HepG2 (cell line): ENCODE measurements around the gene TTLL10. TPM values are rescaled to one million over a fixed set of nuclear protein-coding genes. Genes with fewer than 3 reads are reported as not detected.

Source experiments
- AGO2 ChIP-seq: fragments of 200-400 bp; formaldehyde crosslinking; optimal IDR thresholded peaks from 2 replicates; pipeline ENCODE3; 2017; ENCODE audit warnings: mild to moderate bottlenecking, low read depth, low read length, moderate library complexity
- AKAP8 ChIP-seq: sonication (generic); formaldehyde crosslinking; IDR thresholded peaks from 2 replicates; pipeline ENCODE4 v1.5.1; 2020; ENCODE audit warnings: mild to moderate bottlenecking, missing genetic modification reagents
- CBFB ChIP-seq: sonication (generic); formaldehyde crosslinking; IDR thresholded peaks from 2 replicates; pipeline ENCODE4 v1.4.0; 2020; ENCODE audit warnings: missing genetic modification reagents
- EED ChIP-seq: sonication (generic); formaldehyde crosslinking; IDR thresholded peaks from 2 replicates; pipeline ENCODE4 v1.5.0; 2020; ENCODE audit warnings: mild to moderate bottlenecking, missing genetic modification reagents
- ELF1 ChIP-seq: sonication (generic); formaldehyde crosslinking; IDR thresholded peaks from 2 replicates; pipeline ENCODE4 v1.4.0; 2020; ENCODE audit warnings: missing genetic modification reagents
- ESRRA ChIP-seq: sonication (generic); formaldehyde crosslinking; IDR thresholded peaks from 2 replicates; pipeline ENCODE4 v1.5.1; 2020; ENCODE audit warnings: mild to moderate bottlenecking, low read depth, missing genetic modification reagents
- GATA4 ChIP-seq: sonication (generic); IDR thresholded peaks from 2 replicates; pipeline ENCODE4 v1.6.1; 2016; ENCODE audit warnings: antibody characterized with exemption, low read depth, borderline replicate concordance
- HDAC2 ChIP-seq: sonication (generic); formaldehyde crosslinking; IDR thresholded peaks from 2 replicates; pipeline ENCODE4 v1.4.0; 2020; ENCODE audit warnings: missing genetic modification reagents
- HNRNPLL ChIP-seq: fragments of 200-400 bp; formaldehyde crosslinking; IDR thresholded peaks from 2 replicates; pipeline ENCODE4 v1.6.1; 2017; ENCODE audit warnings: mild to moderate bottlenecking, low read depth, low read length; ENCODE audit not compliant: poor library complexity, severe bottlenecking
- MIER3 ChIP-seq: IDR thresholded peaks from 2 replicates; pipeline ENCODE4 v1.6.1; 2016; ENCODE audit warnings: missing compliant biosample characterization, borderline replicate concordance
- MIXL1 ChIP-seq: IDR thresholded peaks from 2 replicates; pipeline ENCODE4 v1.6.1; 2016
- MTF2 ChIP-seq: sonication (generic); formaldehyde crosslinking; IDR thresholded peaks from 2 replicates; pipeline ENCODE4 v1.5.0; 2020; ENCODE audit warnings: missing genetic modification reagents, borderline replicate concordance
- NCOA1 ChIP-seq: sonication (generic); formaldehyde crosslinking; IDR thresholded peaks from 2 replicates; pipeline ENCODE4 v1.9.0; 2021; ENCODE audit warnings: missing genetic modification reagents
- NFE2L2 ChIP-seq: fragments of 150-350 bp; IDR thresholded peaks from 2 replicates; pipeline ENCODE4 v1.6.1; 2014; ENCODE audit warnings: low read length
- ZNF772 ChIP-seq: sonication (generic); formaldehyde crosslinking; IDR thresholded peaks from 2 replicates; pipeline ENCODE4 v1.5.0; 2020; ENCODE audit warnings: mild to moderate bottlenecking, missing genetic modification reagents
- ZNF777 ChIP-seq: sonication (generic); formaldehyde crosslinking; IDR thresholded peaks from 2 replicates; pipeline ENCODE4 v1.4.0; 2020; ENCODE audit warnings: missing genetic modification reagents
- ZNF792 ChIP-seq: IDR thresholded peaks from 2 replicates; pipeline ENCODE4 v1.6.1; 2016
- polyA plus RNA-seq, 8 experiments: library from polyadenylated mRNA; depleted of rRNA in 3 of 8; stranded (reverse) in 7 of 8; unstranded in 1 of 8; fragments of >200 nt; fragmentation: Illumina TruSeq in 4 of 8; extraction: Trizol in 4 of 8; gene quantifications; 2 replicates each; pipeline versions ENCODE4 v1.2.1 to v1.2.3, GENCODE V29; 2011 to 2016; ENCODE audit warnings: low read depth in 4 of 8, missing spikeins in 1 of 8, mixed read lengths in 1 of 8; ENCODE audit not compliant: insufficient read depth in 1 of 8
- total RNA-seq, 5 experiments: library from RNA; depleted of rRNA; stranded (reverse); fragments of >200 nt; fragmentation: Illumina TruSeq; extraction: Trizol; gene quantifications; 2 replicates each; pipeline ENCODE4 v1.2.3, GENCODE V29; 2016; ENCODE audit warnings: low read depth in 1 of 5
- TF ChIP-seq, protein P1 (sequence below): sonication (generic); formaldehyde crosslinking; IDR thresholded peaks from 2 replicates; pipeline ENCODE4 v1.8.1; 2023; ENCODE audit warnings: mild to moderate bottlenecking, moderate library complexity, missing genetic modification reagents
- TF ChIP-seq, protein P2 (sequence below): sonication (generic); formaldehyde crosslinking; IDR thresholded peaks from 2 replicates; pipeline ENCODE4 v1.5.0; 2020; ENCODE audit warnings: missing genetic modification reagents
- TF ChIP-seq, protein P3 (sequence below): sonication (generic); formaldehyde crosslinking; conservative IDR thresholded peaks from 2 replicates; pipeline ENCODE4 v1.8.0; 2022; ENCODE audit warnings: mild to moderate bottlenecking, moderate library complexity, missing genetic modification reagents
- TF ChIP-seq, protein P4 (sequence below): sonication (generic); formaldehyde crosslinking; IDR thresholded peaks from 2 replicates; pipeline ENCODE4 v1.8.1; 2023; ENCODE audit warnings: mild to moderate bottlenecking, inconsistent platforms, moderate library complexity, missing genetic modification reagents, borderline replicate concordance

Gene TTLL10
- total and polyA plus RNA-seq, 2 of the 13 experiments (the other 11 are each of a cell fraction or from before 2014, with no cell fraction given) = not detected

DNA sequence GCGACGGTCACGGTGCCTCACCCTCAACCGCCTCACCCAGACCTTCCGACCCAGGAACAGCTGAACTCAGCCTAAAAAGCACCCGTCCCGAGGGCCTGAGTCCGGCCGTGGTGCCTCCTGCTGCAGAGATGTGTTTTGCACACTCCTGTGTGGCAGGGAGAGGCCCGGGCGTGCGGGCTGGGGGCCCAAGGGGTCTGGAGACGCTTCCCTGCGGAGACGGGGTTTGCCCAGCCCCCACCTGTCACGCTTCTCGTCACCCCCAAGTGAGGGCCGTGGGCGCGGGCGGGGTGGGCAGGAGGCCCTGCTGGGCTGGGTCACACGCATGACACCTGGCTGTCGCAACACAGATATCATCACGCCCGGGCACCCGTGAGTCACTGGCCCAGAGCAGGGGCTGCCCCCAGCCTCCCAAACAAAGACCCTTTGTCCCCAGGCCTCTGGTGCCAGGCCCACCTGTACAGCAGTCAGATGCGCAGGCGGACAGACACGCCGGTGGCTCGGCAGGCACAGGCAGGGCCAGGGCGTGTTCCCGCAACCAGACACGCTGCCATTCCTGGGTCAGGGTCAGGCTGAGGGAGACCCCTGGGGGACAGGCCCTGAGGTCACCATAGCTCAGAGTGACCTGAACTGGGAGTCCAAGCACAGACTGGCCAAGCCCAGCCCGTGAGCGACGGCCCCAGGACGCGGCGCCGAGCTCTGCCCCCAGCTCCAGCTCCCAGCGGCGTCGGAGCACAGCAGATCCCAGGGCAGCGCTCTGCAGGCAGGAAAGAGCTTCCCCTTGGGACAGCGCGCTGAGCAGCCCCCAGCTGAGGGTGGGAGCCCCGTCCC is 64.4 kb downstream of the TTLL10 start (continued):
- TF ChIP-seq, protein P1, sequence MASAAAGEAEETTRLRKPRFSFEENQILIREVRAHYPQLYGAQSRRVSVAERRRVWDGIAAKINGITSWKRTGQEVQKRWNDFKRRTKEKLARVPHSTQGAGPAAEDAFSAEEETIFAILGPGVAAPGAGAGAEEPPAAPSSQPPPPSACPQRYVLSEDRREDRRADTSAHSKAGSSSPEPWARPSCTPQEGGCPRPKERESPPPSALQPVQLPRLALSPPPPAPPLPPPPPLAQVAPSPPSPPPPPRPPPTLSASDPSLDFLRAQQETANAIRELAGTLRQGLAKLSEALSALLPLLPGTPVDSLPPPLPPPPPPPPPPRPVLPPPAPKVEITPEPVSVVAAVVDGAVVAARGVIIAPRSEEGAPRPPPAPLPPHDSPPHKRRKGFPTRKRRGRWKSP (CRISPR knock-in tag) = peak; percentile 49; the same call in 1 of the 2 replicates
- TF ChIP-seq NCOA1 (CRISPR knock-in tag) = peak; percentile 80; the same call in 1 of the 2 replicates
- TF ChIP-seq MIXL1 (CRISPR knock-in tag) = no peak
- peak; percentile 72; the same call in 1 of the 2 replicates for TF ChIP-seq HDAC2
- TF ChIP-seq HNRNPLL = peak; percentile 57
- TF ChIP-seq AGO2 = peak; percentile 42
- TF ChIP-seq NFE2L2 = no peak
- TF ChIP-seq, protein P2, sequence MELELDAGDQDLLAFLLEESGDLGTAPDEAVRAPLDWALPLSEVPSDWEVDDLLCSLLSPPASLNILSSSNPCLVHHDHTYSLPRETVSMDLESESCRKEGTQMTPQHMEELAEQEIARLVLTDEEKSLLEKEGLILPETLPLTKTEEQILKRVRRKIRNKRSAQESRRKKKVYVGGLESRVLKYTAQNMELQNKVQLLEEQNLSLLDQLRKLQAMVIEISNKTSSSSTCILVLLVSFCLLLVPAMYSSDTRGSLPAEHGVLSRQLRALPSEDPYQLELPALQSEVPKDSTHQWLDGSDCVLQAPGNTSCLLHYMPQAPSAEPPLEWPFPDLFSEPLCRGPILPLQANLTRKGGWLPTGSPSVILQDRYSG (CRISPR knock-in tag) = 0 out of 2 replicates have a peak, but pooled peaks have one; percentile 53
- peak; percentile 62 for TF ChIP-seq ESRRA (CRISPR knock-in tag)
- TF ChIP-seq CBFB = peak; percentile 38; the same call in 1 of the 2 replicates
- TF ChIP-seq AKAP8 = peak; percentile 98
- TF ChIP-seq, protein P3, sequence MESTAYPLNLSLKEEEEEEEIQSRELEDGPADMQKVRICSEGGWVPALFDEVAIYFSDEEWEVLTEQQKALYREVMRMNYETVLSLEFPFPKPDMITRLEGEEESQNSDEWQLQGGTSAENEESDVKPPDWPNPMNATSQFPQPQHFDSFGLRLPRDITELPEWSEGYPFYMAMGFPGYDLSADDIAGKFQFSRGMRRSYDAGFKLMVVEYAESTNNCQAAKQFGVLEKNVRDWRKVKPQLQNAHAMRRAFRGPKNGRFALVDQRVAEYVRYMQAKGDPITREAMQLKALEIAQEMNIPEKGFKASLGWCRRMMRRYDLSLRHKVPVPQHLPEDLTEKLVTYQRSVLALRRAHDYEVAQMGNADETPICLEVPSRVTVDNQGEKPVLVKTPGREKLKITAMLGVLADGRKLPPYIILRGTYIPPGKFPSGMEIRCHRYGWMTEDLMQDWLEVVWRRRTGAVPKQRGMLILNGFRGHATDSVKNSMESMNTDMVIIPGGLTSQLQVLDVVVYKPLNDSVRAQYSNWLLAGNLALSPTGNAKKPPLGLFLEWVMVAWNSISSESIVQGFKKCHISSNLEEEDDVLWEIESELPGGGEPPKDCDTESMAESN = peak; percentile 9; the same call in 1 of the 2 replicates
- peak; percentile 81; the same call in 1 of the 2 replicates for TF ChIP-seq ZNF777
- peak; percentile 40 for TF ChIP-seq ELF1 (CRISPR knock-in tag)
- peak; percentile 71; the same call in 1 of the 2 replicates for TF ChIP-seq ZNF772
- peak; percentile 70; the same call in 1 of the 2 replicates for TF ChIP-seq ZNF792 (CRISPR knock-in tag)
- TF ChIP-seq GATA4 = 0 out of 2 replicates have a peak, but pooled peaks have one; percentile 19
- TF ChIP-seq, protein P4, sequence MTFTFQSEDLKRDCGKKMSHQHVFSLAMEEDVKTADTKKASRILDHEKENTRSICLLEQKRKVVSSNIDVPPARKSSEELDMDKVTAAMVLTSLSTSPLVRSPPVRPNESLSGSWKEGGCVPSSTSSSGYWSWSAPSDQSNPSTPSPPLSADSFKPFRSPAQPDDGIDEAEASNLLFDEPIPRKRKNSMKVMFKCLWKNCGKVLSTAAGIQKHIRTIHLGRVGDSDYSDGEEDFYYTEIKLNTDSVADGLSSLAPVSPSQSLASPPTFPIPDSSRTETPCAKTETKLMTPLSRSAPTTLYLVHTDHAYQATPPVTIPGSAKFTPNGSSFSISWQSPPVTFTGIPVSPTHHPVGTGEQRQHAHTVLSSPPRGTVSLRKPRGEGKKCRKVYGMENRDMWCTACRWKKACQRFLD (CRISPR knock-in tag) = peak; percentile 65; the same call in 1 of the 2 replicates
- peak; percentile 66; the same call in 1 of the 2 replicates for TF ChIP-seq MIER3
- peak; percentile 38; the same call in 1 of the 2 replicates for TF ChIP-seq EED
- peak; percentile 94 for TF ChIP-seq MTF2 (CRISPR knock-in tag)
